Retina (tissue), 1 donor: Measurements from ENCODE around the gene LHX4.

Experiments used
- DNase-seq: peaks from one replicate; pipeline ENCODE4 v3.0.0-alpha.2; 2016

LHX4 gene

DNA sequence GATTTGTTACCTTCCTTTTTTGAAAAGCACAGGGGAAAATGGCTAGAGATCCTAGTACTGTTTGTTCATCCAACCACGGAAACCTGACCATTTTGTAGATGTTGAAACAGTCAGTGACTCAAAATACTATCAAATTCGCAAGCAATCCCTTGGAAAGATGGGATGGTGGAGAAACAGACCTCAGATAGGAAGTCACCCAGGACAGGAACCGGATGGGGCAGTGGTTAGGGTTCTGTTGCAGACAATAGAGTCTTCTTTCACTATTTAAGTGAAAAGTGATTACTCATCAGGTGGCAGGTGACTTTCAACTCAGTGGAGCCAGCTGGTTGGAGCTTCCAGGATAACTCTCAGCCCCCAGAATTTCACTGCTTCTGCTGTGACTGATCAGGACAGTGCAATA, 17.0 kb downstream of the LHX4 start:
- no peak for DNase-seq

DNA sequence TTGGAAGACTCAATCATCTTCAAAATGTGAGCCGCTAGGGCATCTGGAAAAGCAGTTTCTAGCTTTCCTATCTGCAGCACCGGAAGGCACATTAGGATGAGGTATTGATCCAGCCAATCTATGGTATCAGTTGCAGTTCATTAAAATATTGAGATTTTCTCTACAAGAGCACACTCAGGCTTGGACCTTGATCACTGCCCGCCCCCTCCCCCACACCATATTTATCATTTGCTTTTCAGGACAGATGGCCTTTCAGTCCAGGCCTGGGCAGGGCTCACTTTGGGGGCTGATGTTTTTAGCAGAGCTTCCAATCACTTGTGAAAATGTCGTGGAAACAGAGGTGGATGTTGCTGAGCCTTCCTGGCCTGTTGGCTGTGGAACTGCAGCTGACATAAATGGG, 17.5 kb downstream of the LHX4 start:
- no peak for DNase-seq

DNA sequence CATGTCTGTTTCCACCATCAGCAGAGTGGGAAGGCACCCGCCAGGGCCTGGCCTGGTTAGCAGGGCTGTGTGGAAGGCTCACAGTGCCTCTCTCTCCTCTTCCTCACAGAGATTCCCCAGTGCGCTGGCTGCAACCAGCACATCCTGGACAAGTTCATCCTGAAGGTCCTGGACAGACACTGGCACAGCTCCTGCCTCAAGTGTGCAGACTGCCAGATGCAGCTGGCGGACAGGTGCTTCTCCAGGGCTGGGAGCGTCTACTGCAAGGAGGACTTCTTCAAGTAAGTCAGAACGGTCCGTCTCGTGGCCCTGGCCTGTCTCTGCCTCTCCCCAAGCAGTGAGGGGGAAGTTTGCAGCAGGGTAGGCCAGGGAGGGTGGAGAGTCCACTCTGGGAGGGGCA, 18.1 kb downstream of the LHX4 start:
- no peak for DNase-seq

DNA sequence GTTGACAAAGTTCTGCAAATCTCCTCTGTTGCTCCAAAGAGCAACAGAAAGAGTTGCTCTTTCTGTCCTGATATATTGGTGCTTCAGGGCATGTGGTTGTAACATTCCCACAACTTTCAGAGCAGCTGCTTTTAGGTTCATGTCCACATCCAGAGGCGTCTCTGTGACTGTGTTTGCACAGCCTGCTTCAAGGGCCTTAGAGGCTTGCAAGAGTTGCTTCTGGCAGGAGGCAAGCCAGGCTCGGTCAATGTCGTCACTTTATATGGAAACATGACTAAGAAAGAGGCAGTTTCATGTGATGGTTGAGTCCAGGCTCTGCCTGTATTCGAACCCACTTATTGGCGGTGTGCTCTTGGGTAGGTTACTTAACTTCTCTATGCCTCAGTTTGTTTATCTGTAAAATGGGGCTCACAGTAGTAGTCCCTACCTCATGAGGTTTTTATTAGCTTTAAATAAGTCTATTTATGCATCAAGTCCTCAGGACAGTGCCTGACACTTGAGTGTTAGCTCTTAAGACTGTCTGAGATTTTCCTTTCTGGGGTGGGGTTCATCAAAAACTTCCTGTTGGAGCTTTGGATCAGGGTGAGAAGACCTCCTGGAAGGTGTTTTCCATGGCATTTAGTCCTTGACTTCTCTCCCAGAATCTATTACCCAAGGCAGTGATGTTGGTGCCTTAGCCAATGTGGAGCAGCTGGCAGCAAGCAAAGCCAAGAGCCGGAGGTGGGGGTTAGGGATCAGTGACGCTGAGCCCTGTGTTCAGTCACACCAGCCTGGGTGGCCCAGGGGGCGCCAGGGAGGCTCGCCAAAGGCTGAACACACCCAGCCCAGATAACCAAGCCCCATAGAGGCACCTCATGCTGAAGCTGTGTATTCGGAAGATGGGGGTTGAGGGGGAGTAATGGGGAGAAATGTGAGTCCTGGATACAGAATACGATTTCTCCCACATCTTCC, 18.9 kb downstream of the LHX4 start:
- no peak for DNase-seq

DNA sequence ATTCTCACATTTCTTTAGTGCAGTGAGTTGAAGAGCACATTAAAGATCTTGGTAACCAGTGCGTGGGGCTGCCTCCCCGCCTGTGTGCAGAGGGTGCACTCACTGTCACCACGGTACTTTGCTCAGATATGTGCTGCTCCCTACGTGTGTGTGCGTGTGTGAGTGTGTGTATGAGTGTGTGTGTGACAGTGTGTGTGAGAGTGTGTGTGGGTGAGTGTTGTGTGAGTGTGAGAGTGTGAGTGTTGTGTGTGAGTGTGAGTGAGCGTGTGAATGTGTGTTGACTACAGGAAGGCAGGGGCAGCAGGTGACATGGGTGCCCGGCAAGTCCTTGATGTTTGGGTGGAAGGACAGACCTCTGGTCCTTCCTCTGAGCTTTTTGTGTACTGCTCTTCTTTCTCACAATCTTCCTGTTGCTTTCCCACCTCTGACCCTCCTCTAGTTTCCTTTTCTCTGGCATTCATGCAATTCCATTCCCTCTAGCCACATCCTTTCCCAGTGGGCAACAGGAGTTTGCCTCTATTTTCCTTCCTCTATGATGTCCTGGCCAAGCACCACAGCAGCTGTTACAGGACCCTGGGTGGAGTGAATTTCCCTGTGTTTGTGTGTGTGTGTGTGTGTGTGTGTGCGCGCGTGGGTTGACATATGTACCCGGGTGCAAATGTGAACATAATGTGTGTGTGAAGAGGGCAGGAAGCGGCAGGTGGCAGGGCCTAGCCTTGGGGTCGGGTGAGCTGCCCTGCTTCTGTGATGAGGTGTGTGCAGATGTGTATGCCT, 19.8 kb downstream of the LHX4 start:
- no peak for DNase-seq

DNA sequence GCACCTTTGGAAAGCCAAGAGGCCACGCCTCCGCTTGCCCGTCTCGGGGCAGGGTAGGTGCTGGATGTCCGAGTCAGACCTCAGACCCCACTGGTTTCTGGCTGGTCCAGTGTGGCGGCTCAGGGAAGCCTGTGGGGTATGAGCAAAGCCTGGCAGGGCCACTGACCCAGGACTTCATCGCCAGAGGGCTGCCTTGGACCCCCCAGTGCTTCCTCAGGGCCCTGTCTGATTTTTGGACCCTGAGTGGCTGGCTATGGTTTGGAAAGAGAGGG, 20.4 kb downstream of the LHX4 start:
- no peak for DNase-seq

DNA sequence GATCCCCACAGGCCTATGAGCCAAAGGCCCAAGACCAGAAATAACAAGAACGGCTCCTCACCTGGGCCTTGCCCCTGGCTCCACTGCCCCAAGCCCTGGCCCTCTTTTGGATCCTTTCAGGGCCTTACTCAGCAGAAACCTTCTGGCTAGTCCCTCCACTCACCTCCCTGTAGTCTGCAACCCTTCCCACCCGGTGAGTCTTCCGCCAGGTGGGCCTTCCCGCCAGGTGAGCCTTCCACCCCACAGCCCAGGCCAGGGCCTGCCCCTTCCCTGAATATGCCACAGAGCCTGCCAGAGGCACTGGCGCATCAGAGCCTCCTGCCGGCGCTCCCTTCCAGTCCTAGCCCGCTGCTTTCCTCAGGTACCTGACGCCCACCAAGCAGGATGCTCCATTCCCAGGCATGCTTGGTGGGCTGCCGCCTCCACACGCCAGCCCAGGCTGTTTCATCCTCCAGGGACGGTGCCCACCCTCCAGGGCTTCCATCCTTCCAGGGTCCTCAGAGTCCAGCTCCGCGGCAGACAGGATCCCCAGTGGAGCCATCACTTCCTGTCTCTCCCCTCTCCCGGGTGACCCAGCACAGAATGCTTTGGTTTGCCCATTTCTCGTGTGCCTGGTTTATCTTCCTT, 20.9 kb downstream of the LHX4 start:
- DNase-seq, result no peak

DNA sequence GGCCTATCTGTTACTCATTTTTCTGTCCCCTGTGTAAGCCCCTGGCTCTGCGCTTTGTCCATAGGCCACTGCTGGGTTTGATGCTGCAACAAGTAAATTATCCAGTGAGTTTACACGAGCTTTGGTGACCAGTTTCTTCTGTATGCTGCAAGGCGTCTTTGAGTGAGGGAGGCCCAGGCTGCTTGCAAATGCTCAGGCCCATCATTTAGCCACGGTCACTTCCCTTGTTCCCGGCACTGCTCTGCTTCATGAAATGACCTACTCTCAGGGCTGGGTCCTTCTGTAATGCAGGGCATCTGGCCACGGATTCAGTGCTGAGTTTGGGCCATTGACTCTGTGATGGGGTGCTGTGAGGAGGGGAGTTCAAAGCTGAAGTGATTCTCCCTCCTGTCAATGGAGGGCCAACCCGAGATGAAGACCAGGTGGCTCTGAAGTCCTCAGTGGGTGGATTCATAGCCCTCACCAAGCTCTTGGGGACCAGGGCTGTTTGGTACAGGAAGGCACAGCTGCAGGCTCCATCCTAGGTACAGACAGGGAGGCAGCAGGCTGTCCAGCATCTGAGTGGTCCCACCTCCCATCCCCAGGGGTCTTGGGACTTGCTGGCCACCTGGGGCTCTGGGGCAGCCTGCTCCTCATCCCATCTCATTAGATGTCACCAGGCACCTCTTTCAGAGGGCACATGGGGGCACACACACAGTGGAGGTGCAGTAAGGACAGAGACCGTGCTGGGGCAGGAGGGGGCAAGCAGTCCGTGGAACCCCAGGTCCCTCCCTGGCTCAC, 21.7 kb downstream of the LHX4 start:
- DNase-seq, result no peak

DNA sequence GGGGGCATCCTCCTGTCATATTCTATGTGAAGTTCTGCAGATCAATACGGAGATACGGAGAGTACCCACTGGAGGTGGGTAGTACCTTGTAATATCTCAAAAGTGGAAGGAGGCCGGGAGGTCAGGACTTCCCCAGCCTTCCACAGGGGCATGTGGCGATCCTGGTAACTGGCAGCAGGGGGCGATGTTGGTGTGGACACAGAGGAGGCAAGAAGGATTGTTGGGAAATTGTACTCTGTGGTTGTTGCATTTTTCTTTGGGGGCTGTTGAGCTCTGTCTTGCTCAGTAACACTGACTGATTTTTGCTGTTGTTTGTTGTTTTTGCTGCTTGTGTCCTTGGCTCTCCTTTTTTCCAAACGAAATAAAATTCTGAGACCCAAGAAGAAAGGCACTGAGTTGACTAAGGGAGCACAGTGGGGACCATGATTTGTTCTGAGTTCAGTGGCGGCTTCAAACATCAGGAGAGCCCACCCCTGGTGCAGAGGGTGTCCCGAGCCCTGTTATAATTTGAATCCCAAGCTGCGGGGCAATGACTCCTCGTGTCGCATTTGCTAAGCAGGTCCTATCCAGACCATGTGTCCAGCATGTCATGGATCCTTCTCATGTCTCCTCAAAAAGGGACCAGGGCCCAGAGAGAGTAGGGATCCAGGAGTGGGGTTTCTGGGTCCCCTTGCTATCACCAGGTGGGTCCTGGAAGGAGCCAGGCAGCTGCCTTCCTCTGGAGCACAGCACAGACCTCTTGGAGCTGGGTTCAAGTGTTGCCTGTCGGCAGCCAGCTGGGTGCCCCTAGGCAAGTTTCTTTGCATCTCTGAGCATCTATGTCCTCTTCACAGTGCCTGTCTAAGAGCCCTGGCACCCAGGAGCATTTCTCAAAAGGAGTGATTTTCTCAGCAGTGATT, 22.8 kb downstream of the LHX4 start:
- peak; percentile 52 for DNase-seq

DNA sequence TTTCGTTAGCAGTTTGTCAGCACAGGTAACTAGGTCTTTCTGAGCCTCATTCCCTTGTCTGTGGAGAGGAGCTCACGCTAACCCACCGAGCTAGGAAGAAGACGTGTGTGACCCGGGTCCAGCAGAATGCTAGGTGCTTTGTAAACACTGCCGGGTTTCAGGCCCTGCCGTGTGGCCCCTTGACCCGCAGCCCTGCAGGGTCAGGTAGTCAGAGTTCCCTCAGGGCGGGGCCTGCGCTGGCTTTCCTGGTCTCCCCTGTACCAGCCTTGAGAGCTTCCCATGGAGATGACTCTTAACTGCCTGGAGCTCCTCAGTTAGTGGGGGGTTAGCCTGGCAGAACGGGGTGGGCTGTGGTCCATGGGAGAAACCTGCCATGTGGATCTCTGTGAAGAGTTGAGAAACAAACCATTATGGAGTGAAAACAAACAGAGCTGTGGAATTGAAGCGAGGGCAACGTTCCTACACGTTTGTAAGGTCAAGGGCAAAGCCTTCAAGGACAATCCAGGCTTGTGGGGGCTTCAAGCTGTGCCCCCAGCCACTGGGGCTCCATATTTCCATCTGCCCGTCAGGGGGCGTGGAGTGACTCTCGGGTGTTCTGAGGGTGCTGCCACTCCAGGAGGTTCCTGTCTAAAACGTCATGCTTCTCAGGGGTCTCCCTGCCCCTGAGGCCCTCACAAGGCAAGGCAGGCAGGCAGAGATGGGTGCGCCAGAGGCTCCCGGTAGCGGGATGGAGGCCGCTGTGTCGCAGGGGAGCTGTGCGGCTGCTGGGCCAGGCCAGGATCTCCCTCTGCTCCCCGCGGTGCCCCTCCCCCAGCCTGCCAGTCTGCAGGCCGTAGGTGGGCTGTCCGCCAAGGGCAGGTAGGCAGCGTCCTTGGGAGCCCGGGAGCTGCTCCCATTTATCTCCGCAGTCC, 23.8 kb downstream of the LHX4 start:
- no peak for DNase-seq

DNA sequence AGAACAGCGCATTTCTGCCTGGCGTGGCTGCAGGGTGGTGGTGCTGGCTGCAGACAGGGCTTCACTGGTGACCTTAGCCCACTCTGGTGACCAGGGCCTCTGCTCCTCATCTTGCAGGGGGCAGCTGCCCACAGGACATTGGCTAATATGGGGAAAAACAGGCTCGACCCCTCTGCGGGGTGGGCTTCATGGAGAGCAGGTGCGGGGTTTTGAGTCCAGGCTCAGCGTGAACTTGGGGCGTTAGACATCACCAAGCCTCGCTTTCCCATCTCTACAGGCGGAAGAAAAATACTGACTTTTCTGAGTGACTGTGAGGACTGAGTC, 24.4 kb downstream of the LHX4 start:
- peak; percentile 18 for DNase-seq

DNA sequence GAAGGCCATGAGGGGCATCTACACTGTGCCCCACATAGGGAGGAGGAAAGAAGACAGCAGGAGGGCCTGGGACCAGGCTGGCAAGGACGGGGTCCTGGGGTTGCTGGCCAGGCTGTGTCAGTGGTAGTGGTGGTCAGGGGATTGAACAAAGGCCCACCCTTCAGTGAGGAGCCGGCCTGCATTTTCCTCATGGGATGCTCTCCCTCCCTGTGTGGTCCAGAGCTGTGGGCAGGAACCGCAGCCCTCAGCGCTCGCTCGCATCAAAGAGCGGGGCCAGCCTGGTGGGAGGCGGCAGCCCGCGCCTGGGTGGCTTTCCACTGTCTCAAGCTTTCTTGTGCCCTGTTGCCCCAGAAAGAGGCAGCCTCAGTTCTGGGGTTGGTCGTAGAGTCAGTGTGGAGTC, 24.8 kb downstream of the LHX4 start:
- peak; percentile 68 for DNase-seq

DNA sequence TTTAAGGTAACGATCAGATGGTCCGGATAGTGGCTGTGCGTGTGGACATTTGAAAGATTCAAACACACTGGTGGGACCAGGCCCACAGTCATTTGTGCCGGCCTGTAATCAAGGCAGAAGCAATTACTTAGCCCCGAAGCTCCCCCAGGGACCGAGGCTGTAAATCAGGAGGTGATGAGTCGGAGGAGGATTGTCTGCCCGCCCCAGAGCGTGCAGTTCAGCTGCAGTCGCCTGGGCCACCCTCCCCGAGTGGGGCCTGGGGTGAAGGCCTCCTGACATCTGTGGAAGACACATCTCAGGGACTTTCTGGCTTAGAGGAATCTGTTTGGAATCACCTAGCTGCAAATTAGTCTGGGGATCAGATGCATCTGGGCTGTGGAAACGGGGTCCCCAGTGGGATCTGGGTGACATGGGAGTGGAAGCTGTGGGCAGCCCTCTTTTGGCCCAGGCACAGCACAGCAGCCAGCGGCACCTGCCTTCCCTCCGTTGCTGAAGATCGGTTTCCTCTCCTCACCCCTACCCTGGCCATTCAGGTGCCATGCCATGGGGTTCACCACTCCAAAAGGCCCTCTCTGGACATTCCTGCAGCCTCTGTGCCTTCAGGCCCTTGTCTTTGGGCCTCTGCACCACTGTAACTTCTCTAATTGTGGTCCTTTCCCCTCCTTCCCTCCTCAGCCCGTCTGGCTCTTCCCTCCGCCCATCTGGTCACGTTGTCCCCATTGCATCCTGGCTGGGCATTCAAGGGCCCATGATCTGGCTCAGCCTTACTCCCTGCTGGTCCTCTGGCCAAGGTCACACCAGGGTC, 25.7 kb downstream of the LHX4 start:
- DNase-seq, result peak; percentile 28

DNA sequence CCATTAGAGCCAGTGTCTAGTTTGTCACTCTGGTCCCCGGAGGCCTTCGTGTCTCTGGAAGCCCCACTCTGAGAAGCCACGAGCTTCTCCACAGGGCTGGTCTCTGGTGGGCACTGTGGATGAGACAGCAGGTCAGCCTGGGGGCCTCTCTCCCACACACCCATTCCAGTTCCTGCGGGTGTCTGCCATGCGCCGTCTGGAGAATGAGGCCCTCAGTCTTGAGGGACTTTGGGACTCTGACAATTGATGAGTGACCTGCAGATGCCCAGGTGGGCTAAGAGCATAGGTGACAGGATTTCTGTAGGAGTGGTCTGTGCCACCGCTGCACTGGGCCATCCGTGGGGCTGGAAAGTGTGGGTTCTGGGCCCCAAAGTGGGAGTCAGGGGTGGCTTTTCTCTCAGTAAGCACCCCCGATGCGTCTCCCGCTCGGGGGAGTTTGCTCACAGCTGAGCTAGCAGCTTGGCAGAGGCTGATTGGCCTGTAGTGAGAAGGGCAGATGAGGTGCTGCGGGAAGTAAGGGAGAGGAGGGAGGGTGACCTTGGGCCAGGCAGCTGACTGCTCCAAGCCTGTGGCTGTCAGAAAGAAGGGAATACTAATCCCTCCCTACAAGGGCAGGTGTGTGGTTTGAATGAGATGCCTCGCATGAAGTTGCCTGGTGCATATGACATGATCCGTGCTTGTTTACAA, 26.4 kb downstream of the LHX4 start:
- DNase-seq, result peak; percentile 28

DNA sequence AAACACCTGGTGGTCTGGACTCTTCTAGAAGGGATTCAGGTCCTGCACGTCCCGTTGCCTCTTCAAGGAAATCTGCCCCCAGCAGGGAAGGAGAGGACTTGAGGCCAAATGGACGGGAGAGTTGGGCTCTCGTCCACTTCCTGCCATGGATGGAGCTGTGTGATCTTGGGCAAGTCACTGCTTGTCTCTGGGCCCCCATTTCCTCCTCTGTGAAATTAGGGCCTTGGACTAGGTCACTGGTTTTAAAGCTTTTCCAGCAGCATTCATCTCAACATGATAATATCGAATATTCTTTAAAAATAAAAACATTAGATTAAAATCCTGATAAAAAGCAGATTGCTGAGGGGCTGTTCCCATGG, 26.9 kb downstream of the LHX4 start:
- no peak for DNase-seq

DNA sequence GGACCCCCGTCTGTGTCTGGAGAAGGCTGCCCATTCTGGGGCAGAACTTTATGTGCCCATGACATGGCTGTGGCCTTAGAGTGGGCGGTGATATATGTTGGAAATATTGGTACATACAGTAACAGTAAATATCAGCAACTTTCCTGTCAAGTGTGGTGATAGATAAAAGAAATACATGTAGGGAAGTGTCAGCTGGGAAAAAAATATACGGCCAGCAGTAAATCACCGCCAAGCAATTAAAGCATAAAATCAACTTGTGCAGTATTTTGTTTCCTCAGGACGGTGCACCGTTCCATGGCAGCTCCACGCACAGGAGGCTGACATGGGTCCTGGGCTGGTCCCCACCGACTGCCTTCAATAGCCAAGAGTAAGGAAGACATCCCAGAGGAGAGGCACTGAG, 27.4 kb downstream of the LHX4 start:
- DNase-seq, result no peak

DNA sequence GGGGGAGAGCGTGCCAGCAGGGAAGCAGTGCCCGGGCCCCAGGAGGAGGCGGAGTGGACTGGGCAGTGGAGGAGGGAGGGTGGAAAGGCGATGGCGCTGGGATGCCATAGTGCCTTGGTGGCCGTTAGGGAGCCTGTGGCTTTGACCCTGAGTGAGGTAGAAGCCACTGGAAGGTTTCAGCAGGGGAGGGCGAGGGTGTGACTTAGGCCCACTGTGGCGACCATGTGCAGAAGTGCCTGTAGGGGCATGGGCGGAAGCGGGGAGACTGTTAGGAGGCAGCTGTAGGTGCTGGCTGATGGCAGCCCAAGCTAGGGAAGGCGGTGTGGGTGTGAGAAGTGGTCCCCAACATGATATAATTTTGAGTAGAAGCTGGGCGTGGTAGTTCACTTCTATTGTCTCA, 28.2 kb downstream of the LHX4 start:
- DNase-seq, result no peak

DNA sequence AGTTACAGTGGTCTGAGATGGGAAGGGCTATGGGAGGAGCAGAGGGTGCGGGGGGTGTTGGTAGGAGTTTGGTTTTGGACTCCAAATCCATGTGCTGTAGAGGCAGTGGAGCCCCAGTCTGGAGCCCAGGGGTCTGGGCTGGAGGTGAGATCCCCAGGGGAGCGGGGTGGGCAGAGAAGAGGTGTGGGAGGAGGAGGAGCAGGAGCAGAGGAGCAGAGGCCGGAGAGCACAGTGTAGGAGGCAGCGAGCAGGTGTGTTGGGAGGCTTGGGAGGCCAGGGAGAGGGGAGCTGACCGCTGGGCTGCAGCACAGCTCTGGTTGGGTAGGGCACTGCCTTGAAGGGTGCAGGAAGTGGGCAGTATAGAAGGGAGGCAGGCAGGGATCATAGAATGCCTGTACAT, 28.9 kb downstream of the LHX4 start:
- DNase-seq, result no peak

DNA sequence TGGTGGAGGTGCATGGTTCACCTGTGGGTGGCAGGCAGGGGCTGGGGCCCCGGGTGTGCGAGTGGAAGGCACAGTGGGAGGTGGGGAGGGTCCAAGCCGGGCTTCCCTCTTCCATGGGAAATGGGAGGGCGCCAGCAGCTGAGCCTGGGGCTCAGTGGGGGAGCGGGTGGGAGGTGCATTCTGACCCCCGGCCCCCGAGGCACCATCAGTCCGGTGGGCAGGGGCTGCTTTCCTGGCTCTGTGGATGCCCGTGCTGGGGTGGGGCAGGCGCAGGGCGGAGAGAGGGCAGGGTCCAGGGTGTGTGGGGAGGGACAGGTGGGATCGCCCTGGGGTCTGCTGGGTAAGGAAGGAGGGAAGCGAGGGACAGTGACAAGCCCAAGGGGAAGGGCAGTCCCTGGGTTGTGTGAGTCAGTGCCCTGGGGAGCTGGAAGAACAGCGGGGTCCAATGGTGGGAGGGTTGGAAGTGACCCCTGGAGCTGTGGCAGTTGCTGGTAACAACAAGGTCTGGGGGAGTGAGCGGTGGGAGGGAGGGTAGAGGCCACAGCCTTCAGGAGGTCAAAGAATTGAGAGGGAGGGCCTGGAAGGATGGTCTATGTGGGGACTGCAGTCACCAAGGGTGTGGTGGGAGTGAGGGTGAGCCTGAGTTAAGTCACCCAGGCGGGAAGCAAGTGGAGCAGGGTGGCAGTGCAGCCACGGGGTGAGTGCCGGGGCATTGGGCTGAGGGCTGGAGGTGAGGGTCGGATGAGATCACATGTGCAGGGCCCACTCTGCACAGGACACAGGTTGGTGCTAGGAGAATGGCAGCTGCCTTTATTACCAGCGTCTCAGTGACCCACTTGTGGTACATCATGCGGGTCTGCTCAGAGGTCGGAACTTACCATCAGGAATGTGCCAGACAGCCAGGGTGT, 29.6 kb downstream of the LHX4 start:
- no peak for DNase-seq
